Small intestine (tissue), 7 donors: ENCODE measurements around the gene ADM5. TPM values are rescaled to one million over a fixed set of nuclear protein-coding genes. Genes with fewer than 3 reads are reported as not detected.

Source experiments
- DNase-seq, 2 donors: peaks; one replicate each; pipeline versions ENCODE4 v3.0.0 to v3.0.0-alpha.2; 2013
- FAIRE-seq: peaks from 2 replicates; lab custom pipeline; 2012; peaks lifted over from hg19 to GRCh38; lab: Jason Lieb, UNC
- H3K27ac ChIP-seq, 3 donors: one replicate each; pipeline ENCODE4 v1.5.1; 2013; ENCODE audit warnings: low read length in 2 of 3, mild to moderate bottlenecking in 2 of 3, control low read depth in 1 of 3, inconsistent platforms in 1 of 3, low read depth in 1 of 3, moderate library complexity in 1 of 3
- H3K27me3 ChIP-seq, 3 donors: one replicate each; pipeline ENCODE4 v1.6.1; 2013; ENCODE audit warnings: low read length in 3 of 3, inconsistent platforms in 1 of 3; ENCODE audit not compliant: control insufficient read depth in 3 of 3, insufficient read depth in 3 of 3
- H3K36me3 ChIP-seq, 3 donors: one replicate each; pipeline ENCODE4 v1.6.1; 2013; ENCODE audit warnings: low read length in 3 of 3, inconsistent platforms in 1 of 3, low read depth in 1 of 3, mild to moderate bottlenecking in 1 of 3, moderate library complexity in 1 of 3; ENCODE audit not compliant: control insufficient read depth in 3 of 3, insufficient read depth in 2 of 3
- H3K4me1 ChIP-seq, 3 donors: one replicate each; pipeline ENCODE4 v1.6.1; 2013; ENCODE audit warnings: low read length in 2 of 3, inconsistent platforms in 1 of 3, low read depth in 1 of 3, mild to moderate bottlenecking in 1 of 3, moderate library complexity in 1 of 3; ENCODE audit not compliant: control insufficient read depth in 3 of 3, insufficient read depth in 2 of 3
- H3K4me3 ChIP-seq, 3 donors: one replicate each; pipeline ENCODE4 v1.5.1; 2013; ENCODE audit warnings: low read length in 3 of 3, control low read depth in 1 of 3, inconsistent platforms in 1 of 3, low read depth in 1 of 3, mild to moderate bottlenecking in 1 of 3, moderate library complexity in 1 of 3
- H3K9me3 ChIP-seq, 2 donors: one replicate each; pipeline ENCODE4 v1.6.1; 2013; ENCODE audit warnings: low read depth in 1 of 2, low read length in 1 of 2; ENCODE audit not compliant: control insufficient read depth in 2 of 2, insufficient read depth in 1 of 2
- WGBS, 3 donors: extraction: QIAGEN DNeasy Blood & Tissue Kit; methylation state at CpG; one replicate each; pipeline ENCODE4 v1.1.7; 2013; 5-methylcytosine and 5-hydroxymethylcytosine counted together
- polyA plus RNA-seq, 4 donors: library from polyadenylated mRNA; stranded (reverse) in 3 of 4; unstranded in 1 of 4; fragments of 200-250 nt in 3 of 4; fragments of 120-200 nt in 1 of 4; gene quantifications; one replicate each; pipeline versions ENCODE4 v1.2.1 to v1.2.3, GENCODE V29; 2013
- donor health status: healthy with polysubstance abuse.
- donor health status: control.
- donor health status: control.
- donor health status: Bipolar disorder and iron deficiency.
- donor health status: healthy.

The ADM5 gene
- polyA plus RNA-seq, 4 donors, result 0.27 to 2.7 (median 0.84) TPM; not detected in 1

GRCh38 chr19:49663224-49663623, 26.2 kb upstream of the ADM5 start:
- peak overlapping the region in 2 of 3 donors; percentile 30 to 72 for H3K27ac ChIP-seq
- 69 to 82% (median 73%) methylated on average over 11 to 12 of the region's 12 CpGs for WGBS, 3 donors

DNA sequence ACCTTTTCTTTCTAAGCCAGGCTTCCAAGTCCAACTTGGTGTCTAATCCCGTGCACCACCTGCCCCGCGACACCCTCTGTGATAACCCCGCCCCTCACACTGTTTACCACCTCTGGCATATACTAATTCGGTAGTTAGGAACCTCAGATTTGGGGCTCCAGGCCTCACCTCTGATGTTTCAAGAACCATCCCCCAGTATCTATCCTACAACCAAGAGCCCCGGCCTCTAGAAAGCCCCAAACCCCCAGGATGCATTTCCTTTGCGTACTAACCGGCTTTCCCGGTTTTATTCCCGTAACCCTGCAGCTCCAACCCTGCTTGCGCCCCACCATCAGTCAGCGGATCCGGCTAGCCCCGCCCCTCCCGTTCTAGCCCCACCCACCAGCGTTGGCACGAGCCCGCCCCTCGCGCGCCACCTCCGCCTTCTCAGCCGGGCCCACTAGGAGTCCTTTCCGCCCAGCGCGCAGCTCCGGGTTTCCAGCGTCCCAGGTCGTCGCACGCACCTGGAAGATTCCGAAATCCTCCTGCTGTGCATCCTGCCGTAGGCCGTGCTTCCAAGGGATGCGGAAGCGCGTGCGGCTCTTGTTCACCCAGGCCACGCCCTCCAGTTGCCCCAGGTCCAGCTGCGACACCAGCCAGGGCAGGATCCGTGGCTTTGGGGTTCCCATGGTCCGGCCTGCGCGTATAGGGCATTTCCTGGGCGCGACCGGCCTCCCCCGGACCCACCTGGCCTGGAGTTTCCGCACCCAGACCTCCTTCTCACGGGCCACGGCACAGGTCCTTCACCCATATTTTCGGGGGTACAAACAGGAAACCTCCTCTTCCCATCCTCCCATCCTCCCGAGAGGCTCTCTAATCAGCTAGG, 25.0 kb upstream of the ADM5 start:
- H3K4me1 ChIP-seq, result peaks cover 4 to 15% (median 7%) of the 10 kb centered on the region in 3 donors
- no peaks in the 10 kb centered on the region for H3K9me3 ChIP-seq
- peaks cover 5 to 50% (median 12%) of the 10 kb centered on the region in 3 donors for H3K36me3 ChIP-seq
- peak overlapping the region; percentile 64 to 79 (median 69) for H3K4me3 ChIP-seq
- 0 to 1% (median 1%) methylated on average over 53 of the region's 53 CpGs for WGBS, 3 donors
- DNase-seq, result peak; percentile 91 to 94
- H3K27ac ChIP-seq, result peak overlapping the region; percentile 70 to 88 (median 85)
- no peaks in the 10 kb centered on the region for H3K27me3 ChIP-seq
- FAIRE-seq, result no peak

More at GRCh38 chr19:49663224-49663623, 26.2 kb upstream of the ADM5 start:
- no peak for FAIRE-seq
- no peak for DNase-seq
- peaks cover 4 to 15% (median 7%) of the 10 kb centered on the region in 3 donors for H3K4me1 ChIP-seq
- H3K4me3 ChIP-seq, result peak overlapping the region in 1 of 3 donors; percentile 6
- no peaks in the 10 kb centered on the region for H3K9me3 ChIP-seq
- no peaks in the 10 kb centered on the region for H3K27me3 ChIP-seq
- peaks cover 12 to 52% (median 15%) of the 10 kb centered on the region in 3 donors for H3K36me3 ChIP-seq

- WGBS, 3 donors, result 0 to 2% (median 1%) methylated on average over 7 of the region's 7 CpGs
- Histone ChIP-seq H3K4me3 (peak overlapping the region; percentile 64 to 79 (median 69)), H3K4me1 (peaks cover 4 to 15% (median 7%) of the 10 kb centered on the region in 3 donors), H3K9me3 (no peaks in the 10 kb centered on the region), H3K27ac (peak overlapping the region; percentile 70 to 88 (median 85)), H3K36me3 (peaks cover 4 to 48% (median 12%) of the 10 kb centered on the region in 3 donors), H3K27me3 (no peaks in the 10 kb centered on the region)
- FAIRE-seq (no peak), DNase-seq (no peak)
Observed at GRCh38 chr19:49665036-49665350, 24.4 kb upstream of the ADM5 start.

- Histone ChIP-seq H3K9me3 (no peaks in the 10 kb centered on the region), H3K4me1 (peaks cover 4 to 15% (median 7%) of the 10 kb centered on the region in 3 donors), H3K27me3 (no peaks in the 10 kb centered on the region), H3K36me3 (peaks cover 3 to 47% (median 12%) of the 10 kb centered on the region in 3 donors), H3K4me3 (peak within 1 kb of the TSS; percentile 64 to 79 (median 69)), H3K27ac (peak within 1 kb of the TSS; percentile 70 to 88 (median 85))
- FAIRE-seq, result no peak
- DNase-seq, result peak; percentile 98 to 99
- 0 to 1% (median 0%) methylated on average over 49 to 50 of the region's 50 CpGs for WGBS, 3 donors
Observed at GRCh38 chr19:49665351-49666119, 23.9 kb upstream of the ADM5 start, which contains the start of the genes BCL2L12 and IRF3. BCL2L12 (plus strand) TSS chr19:49665933; CDS start chr19:49666693, 760 bp downstream. IRF3 (minus strand) TSS chr19:49665857; CDS start chr19:49664838, 1,019 bp downstream.

DNA sequence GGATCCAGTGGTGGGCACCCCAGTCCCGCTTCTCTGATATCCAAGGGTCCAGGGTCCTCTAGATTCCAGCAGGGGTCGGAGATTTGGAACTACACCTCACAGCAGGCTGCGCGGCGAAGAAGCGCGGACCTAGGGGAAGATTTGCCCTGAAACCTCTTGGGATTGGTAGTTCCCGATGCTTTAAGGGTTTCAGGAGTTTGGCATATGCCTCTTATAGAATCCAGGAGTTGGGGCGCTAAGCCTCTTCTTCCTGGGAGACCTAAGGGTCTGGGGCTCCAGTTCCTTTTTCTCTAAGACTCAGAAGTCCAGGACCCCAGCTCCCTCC, 23.3 kb upstream of the ADM5 start:
- peaks cover 3 to 43% (median 12%) of the 10 kb centered on the region in 3 donors for H3K36me3 ChIP-seq
- no peaks in the 10 kb centered on the region for H3K27me3 ChIP-seq
- FAIRE-seq (no peak), DNase-seq (no peak)
- no peaks in the 10 kb centered on the region for H3K9me3 ChIP-seq
- peak overlapping the region in 2 of 3 donors; percentile 43 to 70 for H3K27ac ChIP-seq
- peak overlapping the region; percentile 6 to 79 (median 69) for H3K4me3 ChIP-seq
- 0 to 3% (median 1%) methylated on average over 9 of the region's 9 CpGs for WGBS, 3 donors
- peaks cover 4 to 15% (median 7%) of the 10 kb centered on the region in 3 donors for H3K4me1 ChIP-seq

DNA sequence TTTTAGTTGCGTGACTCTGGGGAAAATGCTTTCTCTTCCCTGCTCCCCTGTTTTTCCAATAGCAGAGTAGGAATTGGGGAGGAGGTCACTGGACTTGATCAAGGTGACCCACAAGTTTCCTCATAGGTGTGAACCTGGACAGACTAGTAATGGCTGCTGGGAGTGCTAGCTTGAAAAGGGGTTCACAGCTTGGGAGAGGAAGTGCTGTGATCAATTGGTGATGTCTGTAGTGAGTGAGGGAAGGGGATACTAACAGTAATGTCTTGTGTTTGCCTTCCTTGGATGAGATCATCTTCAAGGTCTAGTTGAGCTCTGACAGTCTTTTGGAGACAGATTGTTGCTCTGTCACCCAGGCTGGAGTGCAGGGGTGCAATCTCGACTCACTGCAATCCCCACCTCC, 21.9 kb upstream of the ADM5 start:
- Histone ChIP-seq H3K4me3 (no peak overlapping the region), H3K9me3 (no peaks in the 10 kb centered on the region), H3K27me3 (no peaks in the 10 kb centered on the region), H3K27ac (no peak overlapping the region), H3K4me1 (peaks cover 4 to 22% (median 7%) of the 10 kb centered on the region in 3 donors), H3K36me3 (peaks cover 0 to 32% (median 6%) of the 10 kb centered on the region in 3 donors)
- DNase-seq (no peak), FAIRE-seq (no peak)
- WGBS, 3 donors, result 88 to 95% (median 89%) methylated on average over 2 of the region's 2 CpGs

DNA sequence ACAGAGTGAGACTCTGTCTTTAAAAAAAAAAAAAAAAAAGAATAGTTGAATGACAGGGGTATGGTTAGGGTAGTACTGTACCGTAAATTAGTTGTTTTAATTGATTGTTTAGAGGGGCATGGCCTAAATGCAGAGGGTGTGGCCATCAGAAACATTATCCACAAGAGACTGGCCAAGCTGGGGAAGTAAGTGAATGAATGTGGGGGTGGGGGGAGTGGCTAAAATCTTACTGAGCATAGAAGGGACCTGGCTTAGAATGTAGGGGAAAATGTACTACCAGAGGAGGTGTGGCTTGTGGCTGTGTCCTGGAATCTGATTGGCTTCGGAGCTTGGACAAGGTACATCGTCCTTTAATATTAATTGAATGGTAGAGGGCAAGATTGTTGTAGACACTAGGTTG, 19.9 kb upstream of the ADM5 start:
- Histone ChIP-seq H3K4me3 (no peak overlapping the region), H3K9me3 (no peaks in the 10 kb centered on the region), H3K4me1 (peaks cover 4 to 17% (median 4%) of the 10 kb centered on the region in 3 donors), H3K27me3 (no peaks in the 10 kb centered on the region), H3K27ac (no peak overlapping the region), H3K36me3 (peaks cover 0 to 29% (median 0%) of the 10 kb centered on the region in 3 donors)
- DNase-seq (no peak), FAIRE-seq (no peak)
- 91 to 92% (median 91%) methylated on average over 3 of the region's 3 CpGs for WGBS, 3 donors
